Hepatocyte (in vitro differentiated cells): ENCODE measurements around the gene TUNAR. TPM values are rescaled to one million over a fixed set of nuclear protein-coding genes. Genes with fewer than 3 reads are reported as not detected.

Experiments used
- DNase-seq: peaks from one replicate; pipeline ENCODE4 v3.0.0-alpha.2; 2016; ENCODE audit warnings: low spot score
- H2AFZ ChIP-seq: fragments of 200-600 bp; sonication (generic); 2 replicates; pipeline ENCODE4 v1.6.0; 2016; ENCODE audit warnings: antibody characterized with exemption, mild to moderate bottlenecking
- H3K27ac ChIP-seq: fragments of 200-600 bp; sonication (generic); 2 replicates; pipeline ENCODE4 v1.5.1; 2016; ENCODE audit warnings: mild to moderate bottlenecking
- H3K27me3 ChIP-seq: fragments of 200-600 bp; sonication (generic); 2 replicates; pipeline ENCODE4 v1.6.1; 2016
- H3K36me3 ChIP-seq: fragments of 200-600 bp; sonication (generic); replicated peaks from 2 replicates; pipeline ENCODE4 v1.5.1; 2016; ENCODE audit warnings: low read depth; ENCODE audit not compliant: insufficient read depth
- H3K4me1 ChIP-seq: fragments of 200-600 bp; sonication (generic); 2 replicates; pipeline ENCODE4 v1.5.1; 2016; ENCODE audit warnings: mild to moderate bottlenecking, moderate library complexity; ENCODE audit not compliant: insufficient read depth
- H3K4me2 ChIP-seq: fragments of 200-600 bp; sonication (generic); 2 replicates; pipeline ENCODE4 v1.6.0; 2016
- H3K4me3 ChIP-seq: fragments of 200-600 bp; sonication (generic); 2 replicates; pipeline ENCODE4 v1.5.1; 2016; ENCODE audit warnings: mild to moderate bottlenecking
- H3K79me2 ChIP-seq: fragments of 200-600 bp; sonication (generic); 2 replicates; pipeline ENCODE4 v1.6.0; 2017; ENCODE audit warnings: mild to moderate bottlenecking
- H3K9me2 ChIP-seq: fragments of 200-600 bp; sonication (generic); replicated peaks from 2 replicates; pipeline ENCODE4 v1.6.0; 2017; ENCODE audit warnings: mild to moderate bottlenecking; ENCODE audit not compliant: insufficient read depth
- H3K9me3 ChIP-seq: fragments of 200-600 bp; sonication (generic); 2 replicates; pipeline ENCODE4 v1.5.1; 2016; ENCODE audit warnings: low read depth, mild to moderate bottlenecking
- H4K20me1 ChIP-seq: fragments of 200-600 bp; sonication (generic); 2 replicates; pipeline ENCODE4 v1.6.0; 2016; ENCODE audit warnings: mild to moderate bottlenecking; ENCODE audit not compliant: insufficient read depth, poor library complexity, severe bottlenecking
- EZH2 ChIP-seq: fragments of 200-600 bp; sonication (generic); IDR thresholded peaks from 2 replicates; pipeline ENCODE4 v1.6.1; 2016; ENCODE audit warnings: antibody characterized with exemption, mild to moderate bottlenecking, borderline replicate concordance
- EZH2phosphoT487 ChIP-seq: fragments of 200-600 bp; sonication (generic); IDR thresholded peaks from one replicate; pipeline ENCODE4 v1.6.1; 2018; ENCODE audit warnings: antibody characterized with exemption, mild to moderate bottlenecking, low read depth, moderate library complexity; ENCODE audit not compliant: unreplicated experiment, severe bottlenecking
- WGBS: methylation state at CpG from one replicate; pipeline ENCODE4 v1.1.6; 2016; ENCODE audit warnings: low lambda C conversion rate; ENCODE audit errors: missing lambda C conversion rate; 5-methylcytosine and 5-hydroxymethylcytosine counted together
- polyA plus RNA-seq: library from polyadenylated mRNA; unstranded; fragments of >200 nt; fragmentation: Nextera tagmentation; extraction: Ambion mirVana; gene quantifications from 2 replicates; pipeline ENCODE4 v1.2.1, GENCODE V29; 2016
- total RNA-seq: library from RNA; depleted of rRNA; stranded (reverse); fragments of >200 nt; gene quantifications from 2 replicates; pipeline ENCODE4 v1.2.3, GENCODE V29; 2014
- TF ChIP-seq, protein P1 (sequence below): fragments of 200-600 bp; sonication (generic); IDR thresholded peaks from 2 replicates; pipeline ENCODE4 v1.5.1; 2016; ENCODE audit warnings: antibody characterized with exemption, mild to moderate bottlenecking; ENCODE audit not compliant: poor library complexity

TUNAR gene
- total and polyA plus RNA-seq, 2 experiments from 2014 or later, result 0.13 TPM; not detected in 1

DNA sequence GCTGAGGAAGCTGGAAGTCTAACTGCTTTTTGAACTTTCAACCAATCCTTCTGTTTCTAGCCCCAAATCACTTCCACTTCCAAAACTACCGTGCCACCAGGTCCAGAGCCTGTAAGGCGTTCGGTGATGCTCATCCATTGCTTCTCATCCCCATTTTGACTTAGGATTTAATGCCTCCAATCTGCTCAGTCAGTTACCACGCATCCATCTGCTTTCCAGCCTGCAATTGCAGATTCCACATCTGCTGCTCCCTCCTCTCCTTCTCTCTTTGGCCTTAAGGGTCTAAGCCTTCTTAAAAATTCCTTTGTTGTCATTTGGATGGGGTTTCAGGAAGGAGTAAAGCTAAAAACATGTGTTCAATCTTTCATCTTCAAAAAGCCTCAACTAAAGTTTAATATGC is 74.7 kb downstream of the TUNAR start:
- H3K9me2 ChIP-seq, result no peaks in the 10 kb centered on the region
- H3K27ac ChIP-seq, result no peak overlapping the region
- peaks cover 10% of the 10 kb centered on the region for H3K27me3 ChIP-seq
- no peak overlapping the region for H3K4me3 ChIP-seq
- H3K4me1 ChIP-seq, result no peaks in the 10 kb centered on the region
- H4K20me1 ChIP-seq, result no peaks in the 10 kb centered on the region
- no peak for DNase-seq
- TF ChIP-seq EZH2phosphoT487, result no peak
- TF ChIP-seq, protein P1, sequence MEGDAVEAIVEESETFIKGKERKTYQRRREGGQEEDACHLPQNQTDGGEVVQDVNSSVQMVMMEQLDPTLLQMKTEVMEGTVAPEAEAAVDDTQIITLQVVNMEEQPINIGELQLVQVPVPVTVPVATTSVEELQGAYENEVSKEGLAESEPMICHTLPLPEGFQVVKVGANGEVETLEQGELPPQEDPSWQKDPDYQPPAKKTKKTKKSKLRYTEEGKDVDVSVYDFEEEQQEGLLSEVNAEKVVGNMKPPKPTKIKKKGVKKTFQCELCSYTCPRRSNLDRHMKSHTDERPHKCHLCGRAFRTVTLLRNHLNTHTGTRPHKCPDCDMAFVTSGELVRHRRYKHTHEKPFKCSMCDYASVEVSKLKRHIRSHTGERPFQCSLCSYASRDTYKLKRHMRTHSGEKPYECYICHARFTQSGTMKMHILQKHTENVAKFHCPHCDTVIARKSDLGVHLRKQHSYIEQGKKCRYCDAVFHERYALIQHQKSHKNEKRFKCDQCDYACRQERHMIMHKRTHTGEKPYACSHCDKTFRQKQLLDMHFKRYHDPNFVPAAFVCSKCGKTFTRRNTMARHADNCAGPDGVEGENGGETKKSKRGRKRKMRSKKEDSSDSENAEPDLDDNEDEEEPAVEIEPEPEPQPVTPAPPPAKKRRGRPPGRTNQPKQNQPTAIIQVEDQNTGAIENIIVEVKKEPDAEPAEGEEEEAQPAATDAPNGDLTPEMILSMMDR, result no peak
- TF ChIP-seq EZH2, result no peak
- H3K4me2 ChIP-seq, result no peak overlapping the region
- H3K9me3 ChIP-seq, result no peaks in the 10 kb centered on the region
- 87% methylated on average over 4 of the region's 4 CpGs for WGBS
- H3K79me2 ChIP-seq, result no peaks in the 10 kb centered on the region
- no peaks in the 10 kb centered on the region for H3K36me3 ChIP-seq
- no peak overlapping the region for H2AFZ ChIP-seq

DNA sequence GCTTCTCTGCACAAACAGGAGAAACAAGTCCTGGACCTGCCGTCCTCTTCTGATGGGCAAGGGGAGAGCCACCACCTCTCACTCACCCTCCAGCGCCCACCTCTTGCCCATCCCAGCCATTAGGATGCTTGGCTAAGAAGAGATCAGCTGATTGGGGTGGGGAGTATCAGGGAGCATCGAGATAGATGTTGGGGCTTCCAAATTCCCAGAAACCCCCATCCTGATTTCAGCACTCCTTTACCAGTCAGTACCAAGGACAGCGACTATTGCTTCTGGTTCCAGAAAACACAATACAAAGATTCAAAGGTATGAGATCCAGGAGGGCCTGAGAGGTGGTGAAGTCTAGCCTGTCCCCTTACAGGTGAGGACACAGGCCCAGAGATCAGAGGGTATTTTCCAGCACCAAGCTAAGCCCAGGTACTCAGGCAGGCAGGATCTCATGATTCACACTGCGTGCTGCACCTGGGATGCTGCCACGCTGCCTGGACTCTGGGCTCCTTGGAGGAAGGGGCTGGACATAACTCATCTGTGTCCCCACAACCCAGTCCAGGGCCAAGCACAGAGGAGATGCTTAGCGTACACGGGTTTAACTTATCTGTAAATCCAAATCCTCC is 76.6 kb downstream of the TUNAR start:
- H3K4me2 ChIP-seq, result no peak overlapping the region
- no peaks in the 10 kb centered on the region for H3K9me2 ChIP-seq
- no peak for TF ChIP-seq EZH2phosphoT487
- H3K27me3 ChIP-seq, result peaks cover 6% of the 10 kb centered on the region
- DNase-seq, result peak; percentile 53
- no peak overlapping the region for H3K4me3 ChIP-seq
- H3K36me3 ChIP-seq, result no peaks in the 10 kb centered on the region
- no peaks in the 10 kb centered on the region for H3K9me3 ChIP-seq
- no peaks in the 10 kb centered on the region for H3K79me2 ChIP-seq
- no peaks in the 10 kb centered on the region for H3K4me1 ChIP-seq
- H3K27ac ChIP-seq, result no peak overlapping the region
- WGBS, result 52% methylated on average over 8 of the region's 8 CpGs
- no peak overlapping the region for H2AFZ ChIP-seq
- H4K20me1 ChIP-seq, result no peaks in the 10 kb centered on the region

DNA sequence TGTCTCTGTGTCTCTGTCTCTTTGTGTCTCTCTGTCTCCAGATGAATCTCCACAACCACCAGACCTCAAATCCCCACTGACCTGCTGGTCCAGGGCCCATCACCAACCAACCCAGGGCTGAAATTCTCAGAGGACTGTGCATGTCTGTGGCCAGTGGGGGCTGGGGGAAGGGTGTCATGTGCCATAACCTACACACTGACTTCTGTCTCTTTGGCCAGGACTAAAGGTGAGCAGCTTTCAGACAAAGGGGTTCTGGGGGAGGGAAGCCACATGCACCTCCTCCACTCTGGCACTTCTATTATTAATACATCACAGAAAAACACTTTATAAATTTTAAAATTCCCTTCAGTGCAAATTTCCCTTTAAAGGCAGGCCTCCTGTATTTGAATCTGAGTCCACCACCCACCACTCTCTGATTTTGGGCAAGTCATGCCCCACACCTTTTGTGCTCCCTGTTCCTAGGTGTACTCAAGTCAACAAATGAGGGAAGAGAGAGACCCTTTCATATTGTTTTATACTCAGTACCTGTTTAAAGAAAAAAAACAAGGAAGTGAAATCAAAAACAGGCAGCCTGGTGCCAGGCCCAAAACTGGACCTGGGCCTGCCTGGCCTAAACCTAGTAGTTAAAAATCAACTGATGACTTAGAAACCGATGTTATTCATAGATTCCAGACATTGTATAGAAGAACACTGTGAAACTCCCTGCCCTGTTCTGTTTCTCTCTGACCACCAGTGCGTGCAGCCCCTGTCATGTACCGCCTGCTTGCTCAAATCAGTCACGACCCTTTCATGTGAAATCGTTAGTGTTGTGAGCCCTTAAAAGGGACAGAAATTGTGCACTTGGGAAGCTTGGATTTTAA is 80.2 kb downstream of the TUNAR start:
- H3K4me3 ChIP-seq, result no peak overlapping the region
- no peak for DNase-seq
- H3K4me1 ChIP-seq, result no peaks in the 10 kb centered on the region
- 75% methylated on average over 5 of the region's 5 CpGs for WGBS
- no peaks in the 10 kb centered on the region for H3K9me2 ChIP-seq
- no peak for TF ChIP-seq EZH2phosphoT487
- TF ChIP-seq EZH2, result no peak
- TF ChIP-seq, protein P1, result no peak
- no peaks in the 10 kb centered on the region for H3K9me3 ChIP-seq
- H3K27ac ChIP-seq, result no peak overlapping the region
- no peaks in the 10 kb centered on the region for H4K20me1 ChIP-seq
- H2AFZ ChIP-seq, result no peak overlapping the region
- H3K4me2 ChIP-seq, result no peak overlapping the region
- H3K36me3 ChIP-seq, result no peaks in the 10 kb centered on the region
- no peaks in the 10 kb centered on the region for H3K27me3 ChIP-seq
- no peaks in the 10 kb centered on the region for H3K79me2 ChIP-seq

DNA sequence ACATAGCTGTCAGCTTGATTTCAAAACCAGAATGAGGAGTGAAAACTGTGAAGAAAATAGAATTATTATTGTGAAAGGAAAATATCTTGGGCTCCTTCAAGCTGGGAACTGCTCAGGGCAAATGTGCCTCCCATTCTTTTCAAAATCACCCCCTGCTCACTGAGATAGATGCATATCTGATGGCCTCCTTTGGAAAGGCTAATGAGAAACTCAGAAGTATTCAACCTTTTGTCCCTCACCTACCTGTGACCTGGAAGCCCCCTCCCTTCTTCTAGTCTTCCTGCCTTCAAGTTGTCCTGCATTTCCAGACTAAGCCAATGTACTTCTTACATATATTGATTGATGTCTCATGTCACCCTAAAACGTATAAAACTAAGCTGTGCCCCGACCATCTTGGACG is 81.5 kb downstream of the TUNAR start:
- Histone ChIP-seq H3K4me1 (no peaks in the 10 kb centered on the region), H2AFZ (no peak overlapping the region), H3K4me2 (no peak overlapping the region), H3K4me3 (no peak overlapping the region), H3K9me2 (no peaks in the 10 kb centered on the region), H3K36me3 (no peaks in the 10 kb centered on the region), H3K27ac (no peak overlapping the region), H3K9me3 (no peaks in the 10 kb centered on the region), H3K27me3 (no peaks in the 10 kb centered on the region), H3K79me2 (no peaks in the 10 kb centered on the region), H4K20me1 (no peaks in the 10 kb centered on the region)
- TF ChIP-seq EZH2phosphoT487 (no peak), EZH2 (no peak)
- TF ChIP-seq, protein P1, result no peak
- 46% methylated on average over 3 of the region's 3 CpGs for WGBS
- no peak for DNase-seq
